ENCODE measurements around the gene CR1.
"Not testable (repeated sequence)": the region's sequence is repeated elsewhere in the genome, so short reads cannot be mapped to it uniquely, and the experiment has no call there.

DNA sequence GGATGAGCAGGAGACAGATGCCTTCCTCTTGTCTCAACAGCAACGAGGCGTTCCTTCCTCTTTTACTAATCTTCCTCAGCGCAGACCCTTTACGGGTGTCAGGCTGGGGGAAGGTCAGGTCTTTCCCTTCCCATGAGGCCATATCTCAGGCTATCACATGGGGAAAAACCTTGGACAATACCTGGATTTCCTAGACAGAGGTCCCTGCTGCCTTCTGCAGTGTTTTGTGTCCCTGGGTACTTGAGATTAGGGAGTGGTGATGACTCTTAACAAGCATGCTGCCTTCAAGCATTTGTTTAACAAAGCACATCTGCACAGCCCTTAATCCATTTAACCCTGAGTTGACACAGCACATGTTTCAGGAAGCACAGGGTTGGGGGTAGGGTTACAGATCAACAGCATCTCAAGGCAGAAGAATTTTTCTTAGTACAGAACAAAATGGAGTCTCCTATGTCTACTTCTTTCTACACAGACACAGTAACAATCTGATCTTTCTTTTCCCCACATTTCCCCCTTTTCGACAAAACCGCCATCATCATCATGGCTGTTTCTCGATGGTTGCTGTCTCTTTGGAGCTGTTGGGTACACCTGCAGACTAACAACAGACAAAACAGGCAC, 139.7 kb downstream of the CR1 start:
- TF ChIP-seq, protein P1, sequence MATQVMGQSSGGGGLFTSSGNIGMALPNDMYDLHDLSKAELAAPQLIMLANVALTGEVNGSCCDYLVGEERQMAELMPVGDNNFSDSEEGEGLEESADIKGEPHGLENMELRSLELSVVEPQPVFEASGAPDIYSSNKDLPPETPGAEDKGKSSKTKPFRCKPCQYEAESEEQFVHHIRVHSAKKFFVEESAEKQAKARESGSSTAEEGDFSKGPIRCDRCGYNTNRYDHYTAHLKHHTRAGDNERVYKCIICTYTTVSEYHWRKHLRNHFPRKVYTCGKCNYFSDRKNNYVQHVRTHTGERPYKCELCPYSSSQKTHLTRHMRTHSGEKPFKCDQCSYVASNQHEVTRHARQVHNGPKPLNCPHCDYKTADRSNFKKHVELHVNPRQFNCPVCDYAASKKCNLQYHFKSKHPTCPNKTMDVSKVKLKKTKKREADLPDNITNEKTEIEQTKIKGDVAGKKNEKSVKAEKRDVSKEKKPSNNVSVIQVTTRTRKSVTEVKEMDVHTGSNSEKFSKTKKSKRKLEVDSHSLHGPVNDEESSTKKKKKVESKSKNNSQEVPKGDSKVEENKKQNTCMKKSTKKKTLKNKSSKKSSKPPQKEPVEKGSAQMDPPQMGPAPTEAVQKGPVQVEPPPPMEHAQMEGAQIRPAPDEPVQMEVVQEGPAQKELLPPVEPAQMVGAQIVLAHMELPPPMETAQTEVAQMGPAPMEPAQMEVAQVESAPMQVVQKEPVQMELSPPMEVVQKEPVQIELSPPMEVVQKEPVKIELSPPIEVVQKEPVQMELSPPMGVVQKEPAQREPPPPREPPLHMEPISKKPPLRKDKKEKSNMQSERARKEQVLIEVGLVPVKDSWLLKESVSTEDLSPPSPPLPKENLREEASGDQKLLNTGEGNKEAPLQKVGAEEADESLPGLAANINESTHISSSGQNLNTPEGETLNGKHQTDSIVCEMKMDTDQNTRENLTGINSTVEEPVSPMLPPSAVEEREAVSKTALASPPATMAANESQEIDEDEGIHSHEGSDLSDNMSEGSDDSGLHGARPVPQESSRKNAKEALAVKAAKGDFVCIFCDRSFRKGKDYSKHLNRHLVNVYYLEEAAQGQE (IDR thresholded peaks at IDR 0.05; ENCODE audit: low read depth), result not testable (repeated sequence)
- TF ChIP-seq, protein P2, sequence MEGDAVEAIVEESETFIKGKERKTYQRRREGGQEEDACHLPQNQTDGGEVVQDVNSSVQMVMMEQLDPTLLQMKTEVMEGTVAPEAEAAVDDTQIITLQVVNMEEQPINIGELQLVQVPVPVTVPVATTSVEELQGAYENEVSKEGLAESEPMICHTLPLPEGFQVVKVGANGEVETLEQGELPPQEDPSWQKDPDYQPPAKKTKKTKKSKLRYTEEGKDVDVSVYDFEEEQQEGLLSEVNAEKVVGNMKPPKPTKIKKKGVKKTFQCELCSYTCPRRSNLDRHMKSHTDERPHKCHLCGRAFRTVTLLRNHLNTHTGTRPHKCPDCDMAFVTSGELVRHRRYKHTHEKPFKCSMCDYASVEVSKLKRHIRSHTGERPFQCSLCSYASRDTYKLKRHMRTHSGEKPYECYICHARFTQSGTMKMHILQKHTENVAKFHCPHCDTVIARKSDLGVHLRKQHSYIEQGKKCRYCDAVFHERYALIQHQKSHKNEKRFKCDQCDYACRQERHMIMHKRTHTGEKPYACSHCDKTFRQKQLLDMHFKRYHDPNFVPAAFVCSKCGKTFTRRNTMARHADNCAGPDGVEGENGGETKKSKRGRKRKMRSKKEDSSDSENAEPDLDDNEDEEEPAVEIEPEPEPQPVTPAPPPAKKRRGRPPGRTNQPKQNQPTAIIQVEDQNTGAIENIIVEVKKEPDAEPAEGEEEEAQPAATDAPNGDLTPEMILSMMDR (IDR thresholded peaks at IDR 0.05 in 2 of 3, conservative IDR thresholded peaks at IDR 0.05 in 1 of 3; ENCODE audit: borderline replicate concordance in 1 of 3, insufficient read depth in 1 of 3, low read depth in 2 of 3, low read length in 2 of 3), result not testable (repeated sequence)
- TF ChIP-seq EZH2 (IDR thresholded peaks at IDR 0.05); EZH2phosphoT487 (IDR thresholded peaks at IDR 0.05; ENCODE audit: borderline replicate concordance); SIN3A (IDR thresholded peaks at IDR 0.05; ENCODE audit: low read depth); POLR2A (IDR thresholded peaks at IDR 0.05; ENCODE audit: borderline replicate concordance, extremely low read depth, insufficient read depth, insufficient read length); SRF (IDR thresholded peaks at IDR 0.05; ENCODE audit: low read depth): not testable (repeated sequence)
- TF ChIP-seq, protein P3, sequence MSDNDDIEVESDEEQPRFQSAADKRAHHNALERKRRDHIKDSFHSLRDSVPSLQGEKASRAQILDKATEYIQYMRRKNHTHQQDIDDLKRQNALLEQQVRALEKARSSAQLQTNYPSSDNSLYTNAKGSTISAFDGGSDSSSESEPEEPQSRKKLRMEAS (IDR thresholded peaks at IDR 0.05), result not testable (repeated sequence)

Data from HCT116 (cell line).